Hematopoietic multipotent progenitor cell treated with erythropoietin and hydrocortisone succinate and interleukin-3 and kit ligand, for 15 days (in vitro differentiated cells): ENCODE data around the gene ILF2.
"Not testable (repeated sequence)": the region's sequence is repeated elsewhere in the genome, so short reads cannot be mapped to it uniquely, and the experiment has no call there.

Source experiments
- DNase-seq: peaks from one replicate; pipeline ENCODE4 v3.0.0-alpha.2; 2015; ENCODE audit warnings: low spot score

Gene ILF2

GRCh38 chr1:153670859-153671627 lies at the start of gene ILF2:
ILF2 (minus strand) TSS chr1:153670993; CDS start chr1:153670922, 71 bp downstream.
- DNase-seq, result peak; percentile 99

- no peak for DNase-seq
Observed at GRCh38 chr1:153717330-153717729, 46.5 kb upstream of the ILF2 start.

GRCh38 chr1:153716211-153716610 lies 45.4 kb upstream of the ILF2 start:
- DNase-seq, result not testable (repeated sequence)

- no peak for DNase-seq
Observed at GRCh38 chr1:153711026-153711425, 40.2 kb upstream of the ILF2 start.

- DNase-seq, result no peak
Observed at GRCh38 chr1:153705484-153705883, 34.7 kb upstream of the ILF2 start.

DNA sequence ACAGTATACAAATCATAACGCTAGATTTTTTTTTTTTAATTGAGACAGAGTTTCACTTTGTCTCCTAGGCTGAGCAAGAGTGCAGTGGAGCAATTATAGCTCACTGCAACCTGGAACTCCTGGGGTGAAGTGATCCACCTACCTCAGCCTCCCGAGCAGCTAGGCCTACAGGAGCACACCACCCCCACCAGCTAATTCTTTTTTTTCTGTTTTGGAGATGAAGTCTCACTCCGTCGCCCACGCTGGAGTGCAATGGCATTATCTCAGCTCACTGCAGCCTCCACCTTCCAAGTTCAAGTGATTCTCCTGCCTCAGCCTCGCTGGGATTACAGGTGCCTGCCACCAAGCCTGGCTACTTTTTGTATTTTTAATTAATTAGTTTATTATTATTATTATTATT lies 29.0 kb upstream of the ILF2 start:
- no peak for DNase-seq

GRCh38 chr1:153698923-153699714 lies 28.3 kb upstream of the ILF2 start:
- DNase-seq, result no peak

- peak; percentile 52 for DNase-seq
Observed at GRCh38 chr1:153698020-153698922, 27.5 kb upstream of the ILF2 start.

GRCh38 chr1:153697191-153698019 lies 26.6 kb upstream of the ILF2 start:
- no peak for DNase-seq

DNA sequence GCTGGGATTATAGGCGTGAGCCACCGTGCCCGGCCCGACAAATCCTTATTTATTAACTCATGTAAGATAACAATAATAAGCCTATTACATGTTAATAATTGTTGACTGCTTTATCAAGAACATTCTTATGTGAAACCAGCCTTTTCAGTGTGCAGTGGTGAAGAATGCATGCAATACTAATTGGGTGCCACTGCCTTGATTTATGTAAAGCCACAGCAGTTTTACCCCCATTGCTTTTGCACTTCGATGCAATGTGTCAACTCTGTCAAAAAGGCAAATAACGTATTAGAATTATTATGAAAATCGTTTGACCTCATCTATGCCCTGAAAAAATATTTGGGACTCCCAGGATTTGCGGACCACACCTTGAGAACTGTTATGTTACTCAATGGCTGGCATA lies 25.9 kb upstream of the ILF2 start:
- DNase-seq, result no peak

- DNase-seq, result no peak
Observed at GRCh38 chr1:153693466-153693865, 22.7 kb upstream of the ILF2 start.

DNA sequence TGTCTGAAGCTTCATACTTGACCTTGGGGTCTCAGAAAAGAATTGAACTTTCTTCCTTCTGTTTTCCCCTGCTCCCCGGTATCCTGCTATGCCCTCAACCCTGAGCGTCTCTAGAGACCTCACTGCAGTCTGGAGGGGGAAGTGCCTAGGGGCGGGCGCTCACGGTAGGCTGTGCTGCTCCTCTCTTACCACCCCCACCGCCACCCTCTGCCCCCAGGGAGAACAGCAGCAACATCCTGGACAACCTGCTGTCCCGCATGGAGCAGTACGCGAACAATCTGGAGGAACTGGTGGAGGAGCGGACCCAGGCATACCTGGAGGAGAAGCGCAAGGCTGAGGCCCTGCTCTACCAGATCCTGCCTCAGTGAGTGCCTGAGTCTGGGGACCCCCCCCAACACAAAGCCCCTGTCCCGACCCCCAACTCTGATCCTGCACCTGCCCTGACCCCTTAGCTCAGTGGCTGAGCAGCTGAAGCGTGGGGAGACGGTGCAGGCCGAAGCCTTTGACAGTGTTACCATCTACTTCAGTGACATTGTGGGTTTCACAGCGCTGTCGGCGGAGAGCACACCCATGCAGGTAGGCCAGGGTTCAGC lies 18.0 kb upstream of the ILF2 start:
- DNase-seq, result no peak

GRCh38 chr1:153688276-153688675 lies 17.5 kb upstream of the ILF2 start:
- no peak for DNase-seq

DNA sequence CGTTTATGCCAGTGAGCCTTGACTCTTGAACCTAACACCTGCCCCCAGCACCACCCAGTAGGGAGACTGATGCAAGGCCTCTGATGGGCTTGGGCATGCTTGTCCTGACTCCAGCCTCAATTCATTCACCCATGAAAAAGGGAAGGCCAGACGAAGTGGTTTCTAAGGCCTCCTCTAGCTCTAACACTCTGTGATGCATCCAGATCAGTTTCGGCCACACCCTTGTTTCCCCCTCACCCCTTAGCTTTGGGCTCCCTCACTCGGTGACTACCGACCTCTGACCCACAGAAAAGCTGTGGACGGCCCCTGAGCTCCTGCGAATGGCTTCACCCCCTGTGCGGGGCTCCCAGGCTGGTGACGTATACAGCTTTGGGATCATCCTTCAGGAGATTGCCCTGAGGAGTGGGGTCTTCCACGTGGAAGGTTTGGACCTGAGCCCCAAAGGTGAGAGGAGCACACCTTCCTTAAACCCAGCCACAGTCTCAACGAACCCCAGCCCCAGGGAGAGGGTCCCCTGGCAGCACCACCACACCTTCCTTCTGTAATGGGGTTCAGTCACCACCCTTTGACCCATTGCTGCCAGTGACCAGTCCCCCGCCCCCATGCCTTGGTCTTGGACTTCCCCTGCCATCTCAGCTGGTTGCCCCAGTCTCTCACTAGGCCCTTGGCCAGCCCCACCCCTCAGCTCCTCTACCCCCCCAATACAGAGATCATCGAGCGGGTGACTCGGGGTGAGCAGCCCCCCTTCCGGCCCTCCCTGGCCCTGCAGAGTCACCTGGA lies 16.7 kb upstream of the ILF2 start:
- DNase-seq, result no peak

- DNase-seq, result no peak
Observed at GRCh38 chr1:153685544-153686340, 14.9 kb upstream of the ILF2 start.

DNA sequence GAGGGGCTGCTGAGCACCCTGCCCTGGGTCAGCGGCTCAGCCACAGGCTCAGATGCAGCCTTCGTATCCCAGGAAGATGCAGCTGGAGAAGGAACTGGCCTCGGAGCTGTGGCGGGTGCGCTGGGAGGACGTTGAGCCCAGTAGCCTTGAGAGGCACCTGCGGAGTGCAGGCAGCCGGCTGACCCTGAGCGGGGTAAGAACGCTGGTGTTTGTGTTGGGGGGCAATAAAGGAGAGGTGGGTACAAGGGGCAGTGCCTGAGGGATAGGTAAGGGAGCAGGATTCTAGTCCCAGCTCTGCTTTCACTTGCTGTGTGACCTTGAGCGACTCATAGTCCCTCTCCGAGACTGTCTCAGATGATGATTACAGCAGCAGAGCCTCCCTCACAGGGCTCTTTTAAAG lies 14.1 kb upstream of the ILF2 start:
- no peak for DNase-seq

DNA sequence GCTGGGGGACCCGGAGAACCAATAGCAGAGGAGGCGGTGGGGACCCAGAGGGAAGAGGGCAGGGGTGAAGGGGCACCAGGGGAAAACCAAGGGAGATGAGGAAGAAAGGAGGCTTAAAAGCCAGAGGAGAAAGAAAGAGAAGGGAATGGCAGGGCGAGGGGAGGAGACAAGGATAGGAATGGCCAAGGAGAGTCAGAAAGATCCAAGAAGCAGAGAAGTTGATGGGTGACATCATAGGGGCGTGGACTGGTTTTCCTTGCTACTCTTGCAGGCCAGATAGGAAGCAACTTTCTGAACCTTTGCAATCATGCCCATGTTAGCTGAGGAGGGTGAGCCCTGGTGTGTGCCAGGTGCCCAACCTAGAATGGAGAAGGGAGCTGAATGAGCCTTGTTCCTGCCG lies 13.1 kb upstream of the ILF2 start:
- no peak for DNase-seq

- DNase-seq, result no peak
Observed at GRCh38 chr1:153682730-153683129, 11.9 kb upstream of the ILF2 start.

DNA sequence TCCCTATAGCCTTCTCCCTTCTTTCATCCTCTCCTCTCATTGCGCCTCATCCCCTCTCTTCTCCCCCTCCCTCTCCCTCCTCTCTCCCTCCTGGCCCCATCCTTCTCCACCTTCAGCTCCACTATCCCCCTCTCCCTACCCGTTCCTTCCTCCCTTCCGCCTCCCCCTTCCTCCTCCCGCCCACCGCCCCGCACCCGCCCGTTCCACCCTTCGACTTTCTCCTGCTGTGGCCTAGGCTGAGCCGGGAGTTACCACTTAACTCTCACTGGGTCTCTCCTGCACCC lies 9.3 kb upstream of the ILF2 start:
- no peak for DNase-seq
